GM10847 (cell line): ENCODE results near the gene LPP.

Experiments
- POLR2A ChIP-seq: IDR thresholded peaks from 2 replicates; pipeline ENCODE4 v1.6.1; 2011; ENCODE audit not compliant: insufficient read length; ENCODE audit errors: extremely low read depth

The LPP gene

DNA sequence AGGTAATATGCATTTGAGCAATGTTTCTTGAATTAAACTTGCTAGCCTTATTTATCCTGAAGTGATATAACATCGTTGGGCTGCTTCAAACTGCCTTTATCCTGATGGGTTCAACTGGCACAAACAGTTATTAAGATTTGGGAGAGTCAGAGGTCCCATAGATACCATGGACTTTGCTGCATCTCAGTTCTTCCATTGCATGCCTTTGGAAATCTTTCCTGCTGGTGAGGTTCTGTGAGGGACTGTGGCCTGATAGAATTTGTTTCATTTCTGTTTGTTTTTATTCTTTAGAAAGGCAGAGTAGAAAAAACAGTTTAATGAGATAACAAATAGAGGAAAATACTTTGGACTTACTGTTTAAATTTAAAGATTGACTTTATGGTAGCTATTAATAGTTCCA is 508.3 kb downstream of the LPP start:
- TF ChIP-seq POLR2A: no peak

DNA sequence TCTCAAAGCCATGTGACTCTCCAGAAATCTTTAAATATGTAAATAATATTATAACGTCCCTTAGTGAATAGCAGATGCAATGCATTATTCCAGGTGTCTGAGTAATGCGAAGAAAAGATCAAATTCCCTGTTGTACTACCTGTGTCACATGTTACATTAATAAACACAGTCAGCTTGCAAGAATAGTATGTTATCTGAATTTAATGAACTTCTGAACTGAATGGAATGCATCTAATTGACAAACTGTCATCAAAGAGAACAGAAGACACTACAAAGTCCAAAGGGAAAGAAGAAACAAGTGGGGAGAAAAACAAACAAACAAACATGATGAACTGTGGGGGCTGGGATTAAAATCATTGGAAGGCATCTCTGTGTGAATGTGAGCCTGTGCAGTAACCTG is 508.8 kb downstream of the LPP start:
- TF ChIP-seq POLR2A: no peak

DNA sequence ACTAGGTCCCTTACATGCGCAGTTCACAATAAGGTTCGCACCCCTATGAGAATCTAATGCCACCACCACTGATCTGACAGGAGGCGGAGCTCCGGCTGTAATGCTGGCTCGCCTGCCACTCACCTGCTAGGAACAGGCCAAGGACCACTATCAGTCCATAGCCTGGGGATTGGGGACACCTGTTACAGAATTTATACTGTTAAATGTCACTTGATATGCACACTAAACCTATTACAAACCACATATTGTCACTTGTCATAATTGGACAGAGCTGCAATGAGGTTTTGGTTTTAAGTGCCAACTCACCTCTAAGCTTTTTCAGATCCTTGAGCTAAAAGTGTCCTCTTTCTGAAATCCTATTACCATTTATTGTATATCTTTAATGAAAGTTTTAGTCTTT is 509.9 kb downstream of the LPP start:
- no peak for TF ChIP-seq POLR2A

DNA sequence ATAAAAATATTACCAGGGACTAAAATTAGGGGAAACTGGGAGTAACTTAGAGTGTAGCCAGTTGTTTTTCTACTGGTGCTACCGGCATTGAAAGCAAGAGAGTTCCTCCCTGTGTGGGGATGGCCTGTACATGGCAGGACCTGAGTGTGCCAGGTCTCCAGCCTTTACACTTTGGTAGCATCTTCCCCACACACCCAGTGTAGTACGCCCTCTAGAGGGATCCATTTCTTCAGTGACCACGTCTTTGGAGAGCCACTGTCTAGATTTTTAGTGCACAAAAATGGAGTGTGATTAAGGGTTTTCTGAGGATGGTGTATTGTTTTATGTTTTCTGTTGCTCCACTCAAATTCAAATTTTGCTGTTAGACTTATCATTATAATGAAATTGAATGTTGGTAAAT is 510.8 kb downstream of the LPP start:
- no peak for TF ChIP-seq POLR2A

DNA sequence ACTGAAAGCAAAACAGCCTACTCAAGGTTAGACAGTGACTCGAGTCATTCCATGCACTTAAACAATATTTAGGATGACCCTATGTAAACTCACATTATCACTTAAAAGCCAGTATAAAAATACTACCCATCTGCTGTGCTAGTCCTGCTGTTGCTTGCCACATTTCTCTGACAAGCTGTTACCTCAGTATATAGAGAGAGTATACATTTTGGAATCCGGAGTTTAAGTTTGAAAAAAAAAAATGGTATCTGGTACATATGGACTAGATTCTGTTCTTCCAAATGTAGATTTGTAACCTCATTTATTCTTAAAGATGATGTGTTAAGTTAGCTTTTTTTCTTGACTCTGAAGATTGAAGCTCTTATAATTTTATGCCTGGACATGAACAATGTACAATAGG is 514.0 kb downstream of the LPP start:
- no peak for TF ChIP-seq POLR2A

DNA sequence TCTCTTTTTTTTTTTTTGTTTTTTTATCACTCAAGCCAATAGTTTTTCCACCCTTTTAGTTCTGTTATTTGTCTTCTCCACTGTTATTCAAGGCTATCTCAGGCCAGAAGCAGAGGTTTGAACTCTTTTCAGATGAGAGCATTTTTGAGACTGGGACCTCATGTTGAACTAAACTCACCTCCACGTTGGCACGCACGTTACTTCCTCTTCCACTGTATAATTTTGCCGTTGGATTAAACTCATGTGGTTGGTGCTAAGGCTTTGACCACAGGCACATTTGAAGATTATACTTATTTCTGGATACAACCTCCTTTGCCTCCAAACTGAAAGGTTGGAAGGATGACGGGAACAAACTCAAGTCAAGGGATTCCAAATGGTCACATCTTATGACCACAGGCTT is 516.5 kb downstream of the LPP start:
- TF ChIP-seq POLR2A: no peak

DNA sequence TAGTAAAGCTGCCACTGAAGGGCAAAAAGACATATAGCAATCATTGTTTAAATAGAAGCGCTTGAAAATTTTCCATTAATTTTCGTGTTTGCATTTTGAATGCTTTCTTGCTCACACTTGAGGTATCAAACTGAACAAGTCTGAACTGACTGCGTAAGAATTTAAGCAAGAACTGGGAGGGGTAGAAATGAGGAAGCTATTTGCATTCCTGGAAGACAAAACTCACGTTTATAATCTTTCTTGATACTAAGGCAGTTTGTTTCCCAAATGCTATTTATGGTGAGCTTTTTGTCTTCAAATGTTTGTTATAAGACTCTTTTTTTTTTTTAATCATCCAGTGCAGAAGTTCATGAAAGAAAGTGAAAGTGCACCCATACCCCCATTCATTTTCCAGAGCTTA is 518.0 kb downstream of the LPP start:
- no peak for TF ChIP-seq POLR2A

DNA sequence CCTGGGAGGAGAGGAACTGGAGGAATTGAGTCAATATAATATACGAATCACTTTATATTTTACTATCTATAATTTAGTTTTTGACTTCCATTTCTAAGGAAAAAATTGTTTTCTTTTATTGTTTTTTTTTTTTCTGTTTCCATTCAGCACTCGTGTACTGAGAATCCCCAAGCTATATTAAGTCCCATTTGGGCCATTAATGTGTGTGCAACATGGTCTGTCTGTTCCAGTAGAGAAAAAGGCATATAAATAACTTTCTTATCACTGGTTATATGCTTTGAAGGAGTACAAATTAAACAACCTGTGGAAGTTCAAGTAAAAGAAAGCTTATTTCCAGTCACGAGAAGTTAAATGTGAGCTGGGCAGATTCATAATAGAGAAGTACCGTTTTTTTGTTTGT is 518.9 kb downstream of the LPP start:
- TF ChIP-seq POLR2A: no peak

DNA sequence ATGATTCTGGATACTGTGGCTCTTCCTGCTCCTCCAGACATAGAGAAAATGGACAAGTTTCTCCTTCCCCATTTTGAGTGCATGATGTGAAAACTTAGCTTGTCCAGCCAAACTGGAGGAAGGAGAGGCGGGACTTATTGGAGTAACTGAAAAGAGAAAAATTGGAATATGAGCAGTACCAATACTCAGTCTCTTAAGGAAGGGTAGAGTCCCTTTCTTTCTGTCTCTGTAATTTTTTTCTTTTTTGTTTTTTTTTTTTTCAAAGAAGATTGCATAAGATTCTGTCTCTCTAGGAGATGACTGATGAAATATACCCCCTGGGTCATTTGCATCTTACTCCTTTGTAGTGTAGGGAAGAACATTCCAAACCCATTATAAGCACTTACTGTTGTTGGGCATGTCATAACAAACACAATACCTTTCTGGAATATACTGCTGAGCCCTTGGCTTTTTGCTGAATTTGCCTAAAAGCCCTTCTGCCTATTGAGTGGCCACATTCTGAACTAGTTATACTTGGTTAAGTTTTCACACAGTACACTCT is 519.8 kb downstream of the LPP start:
- TF ChIP-seq POLR2A: no peak

DNA sequence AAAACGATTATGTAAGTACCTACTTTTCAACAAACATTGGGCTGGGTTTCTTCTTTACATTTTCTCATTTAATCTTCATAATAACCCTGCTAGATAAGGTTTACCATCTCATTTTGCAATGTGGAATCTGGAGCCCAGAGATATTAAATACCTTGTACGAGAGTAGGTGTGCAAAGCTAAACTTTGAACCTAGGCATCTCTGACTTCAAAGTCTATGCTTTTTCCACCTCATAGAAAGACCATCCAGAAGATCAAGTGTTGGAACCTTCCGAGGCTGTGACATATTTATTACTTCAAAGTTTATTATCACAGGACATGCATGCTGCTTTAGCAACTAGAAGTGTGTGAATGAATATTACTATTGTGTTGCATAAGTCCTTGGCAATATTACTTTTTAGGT is 520.6 kb downstream of the LPP start:
- no peak for TF ChIP-seq POLR2A

DNA sequence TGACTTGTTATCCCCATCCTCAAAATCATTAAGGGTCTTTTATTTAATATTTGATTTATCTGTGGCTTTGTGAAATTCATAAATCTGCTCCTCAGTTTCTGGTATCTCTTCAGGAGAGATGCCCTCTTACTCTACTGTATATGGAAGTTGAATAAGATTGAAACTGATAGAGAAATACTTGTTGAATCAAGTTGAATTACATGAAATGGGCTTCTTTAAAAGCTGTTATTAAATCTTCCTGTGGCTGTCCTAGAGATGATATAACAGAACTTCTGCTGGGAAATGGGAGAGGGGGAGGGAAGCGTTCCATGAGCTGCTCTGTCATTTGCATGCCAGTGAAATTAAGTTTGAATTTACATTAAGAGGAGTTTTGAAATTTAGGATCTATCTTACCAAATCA is 523.4 kb downstream of the LPP start:
- no peak for TF ChIP-seq POLR2A

DNA sequence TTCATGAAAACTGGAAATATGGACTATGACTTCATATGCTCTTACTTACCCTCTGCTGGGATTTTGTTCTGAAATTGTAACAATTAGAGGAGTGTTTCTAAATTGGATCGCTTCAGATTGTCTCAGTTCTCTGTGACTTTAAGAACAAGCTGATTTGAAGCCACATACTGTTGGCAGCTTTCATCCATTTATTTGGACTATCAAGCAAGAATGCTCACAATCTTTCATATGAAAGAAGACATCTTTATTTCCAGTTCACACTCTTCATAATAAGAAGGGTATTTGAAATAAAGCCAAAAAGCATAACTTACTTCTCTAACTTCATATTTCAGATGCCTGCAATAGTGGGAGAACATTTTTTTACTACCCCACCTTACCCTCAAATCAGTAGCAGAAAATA is 526.2 kb downstream of the LPP start:
- no peak for TF ChIP-seq POLR2A

DNA sequence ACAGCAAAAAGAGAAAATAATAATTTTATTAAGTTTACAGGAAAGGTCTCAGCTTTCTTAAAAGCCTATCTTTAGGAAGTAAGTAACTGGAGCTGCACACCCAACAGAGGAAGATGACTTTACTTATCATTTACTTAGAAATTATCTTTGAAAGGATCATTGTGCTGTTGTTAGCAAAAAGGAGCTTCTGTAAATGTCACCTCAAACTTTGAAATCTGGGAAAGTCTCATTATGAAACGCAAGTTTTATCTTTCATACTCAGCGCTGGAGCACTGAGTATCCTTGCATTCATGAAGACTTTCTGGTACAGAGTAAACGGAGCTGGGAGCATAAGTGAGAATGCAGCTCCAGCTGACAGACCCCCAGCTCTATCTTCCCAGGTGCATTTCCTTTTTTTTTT is 526.6 kb downstream of the LPP start:
- no peak for TF ChIP-seq POLR2A

DNA sequence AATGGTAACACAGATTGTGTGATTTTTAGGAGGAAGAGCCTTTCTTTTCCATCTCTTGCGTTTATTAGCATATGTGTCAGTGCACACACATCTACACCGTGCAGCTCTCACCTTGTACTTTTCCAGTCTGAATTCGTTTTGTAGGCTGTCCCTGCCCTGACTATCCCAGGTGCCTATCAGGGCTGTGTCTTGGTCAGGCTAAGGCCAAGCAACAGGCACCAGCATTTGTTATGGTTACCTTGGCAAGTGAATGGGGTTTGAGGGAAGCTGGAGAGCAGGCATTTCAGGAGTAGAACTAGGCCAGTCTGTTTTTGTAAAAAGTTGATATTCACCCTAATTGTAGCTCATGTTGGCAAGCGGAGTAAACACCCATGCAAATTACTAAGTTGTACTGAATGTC is 528.4 kb downstream of the LPP start:
- TF ChIP-seq POLR2A: no peak

DNA sequence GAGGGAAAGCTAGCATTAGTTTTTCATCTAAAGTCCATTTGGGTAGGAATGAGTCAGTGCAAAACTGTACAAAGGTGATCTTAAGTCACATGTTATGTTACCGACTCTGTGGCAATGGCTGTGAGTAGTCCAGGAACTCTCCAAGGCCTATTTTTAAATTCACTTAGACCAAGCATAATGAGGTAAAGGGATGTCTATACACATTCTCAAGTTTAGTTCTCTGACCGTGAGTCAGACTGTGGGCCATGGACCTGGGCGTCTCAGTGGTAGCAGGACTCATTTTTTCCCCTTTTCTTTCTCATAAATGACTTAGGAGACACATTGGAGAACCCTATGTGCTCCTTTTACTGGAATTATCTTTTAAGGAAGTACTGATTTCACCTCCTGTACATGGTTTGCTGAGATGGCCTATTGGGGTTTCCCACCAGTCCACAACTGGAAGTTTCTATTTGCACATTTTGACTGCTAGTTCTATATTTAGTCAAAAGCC is 529.1 kb downstream of the LPP start:
- no peak for TF ChIP-seq POLR2A

DNA sequence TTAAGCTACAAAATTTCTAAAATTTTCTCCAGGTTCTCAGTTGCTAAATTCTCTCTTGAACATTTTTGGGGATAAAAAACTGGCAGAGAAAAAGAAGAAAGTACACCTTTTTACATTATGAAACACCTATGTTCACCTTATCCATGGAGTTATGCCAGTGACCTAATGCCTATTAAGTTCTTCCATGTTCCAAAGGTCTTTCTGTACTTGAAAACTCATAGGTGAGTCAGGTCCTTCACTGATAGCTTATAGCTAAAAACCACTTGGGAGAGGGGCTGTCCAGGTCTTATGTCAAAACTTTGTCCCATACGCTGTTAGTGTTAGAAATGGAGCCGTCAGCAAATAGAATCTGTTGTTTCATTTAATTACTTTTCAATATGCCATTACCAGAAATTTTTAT is 530.3 kb downstream of the LPP start:
- TF ChIP-seq POLR2A: no peak

DNA sequence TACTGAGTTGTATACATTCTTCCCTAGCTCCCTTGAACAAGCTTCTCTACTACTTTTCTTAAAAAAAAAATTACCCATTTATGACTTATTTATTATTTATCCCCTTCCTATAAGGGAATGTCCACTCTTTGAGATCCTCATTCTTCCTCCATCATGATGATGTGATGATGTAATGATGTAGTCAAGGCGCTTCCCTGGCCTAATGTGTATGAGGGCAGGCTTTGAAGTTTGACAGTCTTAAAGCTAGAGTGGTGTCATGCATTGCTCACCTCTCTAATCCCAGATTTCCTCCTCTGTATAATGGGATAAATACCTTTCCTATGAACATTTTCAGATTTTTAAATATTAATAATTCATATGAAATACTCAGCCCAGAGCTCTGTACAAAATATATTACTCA is 531.8 kb downstream of the LPP start:
- no peak for TF ChIP-seq POLR2A

DNA sequence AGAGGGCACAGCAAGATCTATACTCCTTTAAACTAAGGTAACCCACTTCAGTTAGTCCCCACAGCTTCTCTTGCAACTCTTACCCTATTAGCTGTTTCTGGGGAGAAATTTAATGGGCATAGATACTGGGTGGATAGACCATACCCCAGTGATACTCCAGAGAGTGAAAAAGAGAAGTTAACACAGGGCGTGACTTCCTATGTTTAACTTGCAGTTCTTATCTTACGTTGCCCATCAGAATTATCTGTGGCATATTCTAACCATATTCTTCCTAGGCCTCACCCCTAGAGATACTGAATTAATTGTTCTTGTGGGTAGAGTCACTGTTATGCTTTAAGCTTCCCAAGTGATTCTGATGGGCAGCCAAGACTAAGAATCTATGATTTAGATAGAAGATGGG is 532.4 kb downstream of the LPP start:
- TF ChIP-seq POLR2A: no peak
